HuH-7 (cell line): Measurements from ENCODE around the gene EEFSEC.

Experiments used
- DNase-seq: peaks from one replicate; pipeline ENCODE4 v3.0.0; 2011; ENCODE audit warnings: low spot score

Gene EEFSEC, protein sequence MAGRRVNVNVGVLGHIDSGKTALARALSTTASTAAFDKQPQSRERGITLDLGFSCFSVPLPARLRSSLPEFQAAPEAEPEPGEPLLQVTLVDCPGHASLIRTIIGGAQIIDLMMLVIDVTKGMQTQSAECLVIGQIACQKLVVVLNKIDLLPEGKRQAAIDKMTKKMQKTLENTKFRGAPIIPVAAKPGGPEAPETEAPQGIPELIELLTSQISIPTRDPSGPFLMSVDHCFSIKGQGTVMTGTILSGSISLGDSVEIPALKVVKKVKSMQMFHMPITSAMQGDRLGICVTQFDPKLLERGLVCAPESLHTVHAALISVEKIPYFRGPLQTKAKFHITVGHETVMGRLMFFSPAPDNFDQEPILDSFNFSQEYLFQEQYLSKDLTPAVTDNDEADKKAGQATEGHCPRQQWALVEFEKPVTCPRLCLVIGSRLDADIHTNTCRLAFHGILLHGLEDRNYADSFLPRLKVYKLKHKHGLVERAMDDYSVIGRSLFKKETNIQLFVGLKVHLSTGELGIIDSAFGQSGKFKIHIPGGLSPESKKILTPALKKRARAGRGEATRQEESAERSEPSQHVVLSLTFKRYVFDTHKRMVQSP

DNA sequence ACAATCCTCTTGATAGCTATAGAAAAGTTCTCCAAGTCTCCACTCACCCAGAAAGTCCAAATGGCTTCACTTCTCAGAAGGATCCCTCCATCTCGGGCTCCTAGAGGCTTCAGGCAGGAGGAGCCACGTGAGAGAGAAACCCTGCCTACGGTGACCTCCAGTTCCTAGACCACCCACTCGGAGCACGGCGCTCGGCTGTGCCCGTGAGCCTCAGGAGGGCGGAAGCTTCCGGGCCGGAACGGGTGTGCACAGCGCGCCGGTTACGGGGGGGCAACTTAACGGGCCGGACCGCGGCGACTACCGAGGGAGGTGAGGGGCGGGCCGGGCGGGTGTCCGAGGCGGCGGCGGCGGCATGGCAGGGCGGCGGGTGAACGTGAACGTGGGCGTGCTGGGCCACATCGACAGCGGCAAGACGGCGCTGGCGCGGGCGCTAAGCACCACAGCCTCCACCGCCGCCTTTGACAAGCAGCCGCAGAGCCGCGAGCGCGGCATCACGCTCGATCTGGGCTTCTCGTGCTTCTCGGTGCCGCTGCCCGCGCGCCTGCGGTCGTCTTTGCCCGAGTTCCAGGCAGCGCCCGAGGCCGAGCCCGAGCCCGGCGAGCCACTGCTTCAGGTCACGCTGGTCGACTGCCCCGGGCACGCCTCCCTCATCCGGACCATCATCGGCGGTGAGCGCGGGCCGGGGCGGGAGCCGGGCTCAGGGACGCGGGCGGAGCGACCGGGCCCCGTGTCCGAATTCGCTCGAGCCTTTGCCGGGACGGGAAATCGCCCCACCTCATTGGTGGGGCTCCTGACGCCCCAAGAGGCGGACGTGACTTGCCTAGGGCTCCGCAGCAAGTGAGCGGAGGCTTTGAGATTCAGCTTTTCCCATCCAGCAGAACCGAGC, at the start of gene EEFSEC:
Gene EEFSEC (plus strand): TSS at position 326 of the 886 bp plus-strand sequence. CDS start 27 bp downstream, at position 353.
- peak; percentile 85 for DNase-seq

- no peak for DNase-seq
Measured at GRCh38 chr3:128107834-128108233, 45.4 kb upstream of the EEFSEC start.

GRCh38 chr3:128111147-128111546, 42.1 kb upstream of the EEFSEC start:
- no peak for DNase-seq

DNA sequence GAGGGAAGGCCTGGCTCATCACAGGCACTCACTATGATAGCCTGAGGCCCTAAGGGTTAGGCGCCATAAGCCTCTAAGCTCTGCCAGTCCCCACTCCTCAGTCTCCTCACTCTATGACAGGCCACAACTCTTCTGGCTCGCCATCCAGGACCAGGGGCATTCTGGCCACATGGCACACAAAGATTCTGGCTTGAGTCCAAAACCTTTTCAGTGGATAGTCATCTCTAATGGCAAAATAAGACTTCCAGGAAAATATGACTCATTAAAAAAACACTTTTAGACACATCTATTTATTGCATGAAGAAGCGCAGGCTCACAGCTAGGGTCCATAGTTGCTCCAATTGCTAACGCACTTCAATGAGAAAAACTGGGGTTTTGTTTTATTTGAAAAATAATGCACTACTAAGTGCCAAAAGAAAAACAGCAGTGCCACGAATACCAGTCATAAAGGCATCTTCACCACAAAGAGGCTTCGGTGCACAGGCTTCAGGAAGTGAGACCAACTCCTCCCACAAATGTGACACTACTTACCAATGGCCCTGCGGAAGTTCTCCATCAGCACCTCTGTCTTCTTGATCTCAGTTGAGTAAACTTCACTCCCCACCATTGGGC, 40.8 kb upstream of the EEFSEC start:
- DNase-seq, result no peak

DNA sequence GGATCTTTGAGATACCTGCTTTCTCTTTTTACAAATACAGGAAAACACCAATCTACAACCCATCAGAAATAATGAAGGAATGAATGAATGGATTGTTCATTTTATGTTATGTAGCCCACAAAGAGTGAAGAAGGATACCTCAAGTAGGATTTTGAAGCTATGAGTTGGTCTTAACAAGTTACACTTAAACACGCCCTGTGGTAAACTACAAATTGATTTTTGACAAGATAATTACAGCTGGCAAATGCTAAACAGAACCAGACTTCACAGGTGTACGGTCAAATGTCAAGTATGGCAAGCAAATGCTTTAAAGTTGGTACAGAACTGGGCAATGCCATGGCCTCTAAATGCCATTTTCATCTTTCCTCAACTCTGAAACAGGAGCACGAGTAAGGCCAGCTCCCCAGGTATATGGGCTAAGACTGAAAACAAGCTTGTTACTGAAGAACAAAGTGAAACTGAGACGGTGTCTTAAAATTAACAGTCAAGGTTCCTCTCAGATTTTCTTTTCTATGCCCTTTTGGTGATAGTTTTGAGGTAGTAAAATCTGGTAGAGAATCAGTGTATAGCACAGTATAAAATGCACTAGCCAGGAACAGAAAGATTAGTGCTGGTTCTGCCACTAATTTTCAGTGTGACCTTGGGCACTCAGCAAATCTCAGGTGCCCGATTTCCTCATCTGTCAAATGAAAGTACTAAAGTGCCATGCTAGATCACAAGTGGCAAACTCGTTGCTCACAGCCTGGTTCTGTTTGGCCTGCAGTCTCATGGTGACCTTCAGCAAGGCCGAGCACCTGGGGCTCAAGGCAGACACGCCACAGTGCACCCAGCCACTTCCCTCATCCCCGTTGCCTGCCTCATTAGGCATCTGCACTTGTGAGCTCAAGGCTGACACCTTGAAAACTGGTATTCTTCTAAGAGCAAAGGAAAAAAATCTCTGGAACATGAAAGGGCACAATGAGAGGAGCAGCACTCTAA, 39.2 kb upstream of the EEFSEC start:
- no peak for DNase-seq

GRCh38 chr3:128122013-128122412, 31.3 kb upstream of the EEFSEC start:
- no peak for DNase-seq

DNA sequence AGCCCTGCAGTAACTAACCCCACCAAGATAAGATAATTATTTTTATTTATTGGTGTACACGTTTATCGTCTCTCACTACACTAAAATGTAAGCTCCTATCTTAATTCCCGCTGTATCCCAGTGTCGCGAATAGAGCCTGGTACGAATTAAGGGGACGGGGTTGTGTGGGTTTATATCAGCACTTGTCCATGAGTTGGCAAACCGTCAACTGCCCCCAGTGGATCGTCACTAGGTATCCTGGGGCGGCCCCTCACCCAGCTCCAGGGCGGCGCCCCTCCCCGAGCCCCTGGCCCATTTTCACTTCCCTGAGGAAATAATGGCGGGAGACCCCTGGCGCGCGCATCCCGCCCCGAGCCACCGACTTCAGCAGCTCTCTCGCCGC, 30.1 kb upstream of the EEFSEC start:
- DNase-seq, result peak; percentile 10

DNA sequence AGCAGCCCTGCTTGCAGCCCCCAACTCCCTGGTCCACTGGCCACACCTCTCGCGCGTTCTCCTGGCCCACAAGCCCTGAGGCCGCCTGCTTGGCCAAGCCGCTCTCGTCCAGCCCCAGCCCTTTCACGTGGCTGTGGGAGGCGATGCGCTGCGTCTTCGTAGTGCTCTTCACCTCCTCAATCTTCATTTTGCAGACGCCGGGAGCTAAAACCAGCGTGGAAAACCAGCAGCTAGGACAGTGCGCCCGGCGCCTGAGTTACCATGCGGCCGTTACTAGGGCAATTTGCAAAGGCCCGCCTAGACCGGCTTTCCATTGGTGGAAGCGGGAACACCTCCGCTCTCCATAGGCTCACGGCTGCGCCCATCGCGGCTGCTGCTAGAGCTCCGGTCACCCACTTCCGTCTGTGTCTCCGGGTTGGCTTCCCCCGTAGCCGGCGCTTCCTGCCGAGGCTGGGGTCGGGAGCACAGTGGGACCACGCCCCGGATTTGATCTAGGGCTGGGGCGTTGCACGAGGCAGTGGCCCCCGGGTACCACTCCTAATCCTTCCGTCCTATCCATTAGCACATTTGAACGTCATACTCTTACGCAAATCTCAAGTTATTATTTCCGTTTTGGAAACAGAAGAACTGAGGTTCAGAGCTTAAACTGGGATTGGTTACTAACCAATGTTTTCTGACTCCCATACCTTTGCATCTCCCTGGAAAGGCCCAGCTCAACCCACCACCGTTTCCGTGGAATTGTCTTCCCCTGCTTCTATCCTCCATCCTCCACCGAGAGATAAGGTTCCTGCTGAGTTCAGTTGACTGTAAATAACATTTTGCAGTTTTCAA, 29.5 kb upstream of the EEFSEC start, which contains the start of gene RUVBL1:
Gene RUVBL1 (minus strand): TSS at position 275 of the 831 bp plus-strand sequence. CDS start 88 bp downstream, at position 187.
- DNase-seq, result peak; percentile 96

DNA sequence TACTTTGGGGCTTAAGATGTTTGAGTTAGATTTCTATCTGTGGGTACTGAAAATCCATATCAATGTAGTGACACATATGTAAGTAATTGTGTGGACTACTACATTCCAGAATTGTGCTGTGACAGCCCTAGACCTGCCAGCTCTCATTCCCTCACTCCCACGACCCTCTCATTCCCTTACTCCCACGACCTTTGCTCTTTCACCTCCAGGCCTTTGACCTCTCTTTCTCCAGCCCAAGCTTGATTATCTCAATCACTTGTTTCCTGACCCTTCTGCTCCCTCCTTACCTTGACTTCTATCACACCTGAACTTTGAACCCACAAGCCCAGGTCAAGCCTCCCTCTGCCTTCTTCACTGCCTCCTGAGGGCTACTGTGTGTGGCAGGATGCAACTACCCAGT, 26.0 kb upstream of the EEFSEC start:
- no peak for DNase-seq

- no peak for DNase-seq
Measured at GRCh38 chr3:128128251-128128650, 25.0 kb upstream of the EEFSEC start.

GRCh38 chr3:128131897-128132646, 21.2 kb upstream of the EEFSEC start:
- no peak for DNase-seq

GRCh38 chr3:128133273-128133883, 19.9 kb upstream of the EEFSEC start:
- DNase-seq, result no peak

- DNase-seq, result no peak
Measured at GRCh38 chr3:128143496-128143895, 9.8 kb upstream of the EEFSEC start.

DNA sequence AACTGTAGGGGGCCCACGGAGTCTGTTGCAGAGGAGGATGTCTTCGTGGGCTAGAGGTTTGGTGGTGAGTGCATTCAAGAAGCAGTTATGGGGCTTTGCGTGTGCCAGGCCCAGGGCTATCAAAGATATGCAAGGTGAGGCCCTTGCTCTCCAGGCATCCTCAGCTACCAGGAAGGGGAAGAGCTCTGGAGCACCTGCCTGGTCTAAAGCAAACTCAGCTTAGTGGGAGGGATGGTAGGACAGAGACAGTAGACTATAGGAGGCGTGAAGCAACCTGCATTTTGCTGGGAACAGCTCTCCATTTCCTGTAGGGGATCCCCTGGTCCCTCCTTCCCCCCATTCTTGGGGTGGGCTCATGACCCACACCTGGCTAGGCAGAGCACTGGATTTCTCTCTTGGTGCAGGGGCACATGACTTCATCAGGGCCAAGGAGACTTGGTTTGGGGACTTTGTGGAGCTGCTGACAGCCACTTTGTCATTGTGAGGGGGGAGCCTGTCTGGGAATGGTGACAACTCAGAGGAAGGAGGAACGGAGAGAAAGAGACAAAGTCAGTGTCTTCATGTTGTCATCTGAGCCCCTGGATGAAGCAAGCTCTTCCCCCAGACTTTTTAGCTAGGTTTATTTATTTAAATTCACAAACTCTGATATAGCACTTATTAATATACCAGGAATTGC, 8.6 kb upstream of the EEFSEC start:
- DNase-seq, result no peak

DNA sequence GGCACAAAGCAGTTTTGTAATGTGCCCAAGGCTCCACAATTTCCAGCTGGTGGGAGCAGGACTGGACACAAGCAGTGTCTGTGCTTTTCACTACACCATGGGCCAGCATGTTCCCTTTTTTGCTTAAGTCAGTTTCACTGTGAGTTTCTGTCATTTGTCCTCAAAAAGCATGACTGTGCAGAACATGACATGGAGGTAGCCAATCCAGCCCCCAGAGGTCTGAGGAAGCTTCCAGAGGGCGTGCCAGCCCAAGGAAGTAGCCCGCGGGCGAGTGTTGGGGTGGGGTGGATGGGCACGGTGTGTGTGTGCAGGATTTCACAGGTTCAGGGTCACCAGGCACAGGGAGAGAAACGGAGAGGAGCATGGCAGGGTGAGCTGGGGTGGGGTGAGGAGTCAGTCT, 8.0 kb upstream of the EEFSEC start:
- DNase-seq, result no peak

DNA sequence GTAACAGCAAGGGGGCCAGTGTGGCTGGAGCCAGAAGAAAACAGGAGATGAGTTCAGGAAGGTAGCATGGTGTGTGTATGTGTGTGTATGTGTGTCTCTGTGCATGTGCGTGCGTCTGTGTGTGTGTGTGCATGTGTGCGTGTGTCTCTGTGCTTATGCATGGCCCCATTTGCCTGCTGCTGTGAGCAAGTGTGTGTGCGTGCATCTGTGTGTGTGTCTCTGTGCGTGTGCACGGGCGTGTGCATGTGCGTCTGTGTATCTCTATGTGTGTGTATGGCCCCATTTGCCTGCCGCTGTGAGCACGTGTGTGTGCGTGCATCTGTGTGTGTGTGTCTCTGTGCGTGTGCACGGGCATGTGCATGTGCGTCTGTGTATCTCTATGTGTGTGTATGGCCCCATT, 7.1 kb upstream of the EEFSEC start:
- DNase-seq, result no peak

GRCh38 chr3:128149650-128150049, 3.6 kb upstream of the EEFSEC start:
- DNase-seq, result no peak

DNA sequence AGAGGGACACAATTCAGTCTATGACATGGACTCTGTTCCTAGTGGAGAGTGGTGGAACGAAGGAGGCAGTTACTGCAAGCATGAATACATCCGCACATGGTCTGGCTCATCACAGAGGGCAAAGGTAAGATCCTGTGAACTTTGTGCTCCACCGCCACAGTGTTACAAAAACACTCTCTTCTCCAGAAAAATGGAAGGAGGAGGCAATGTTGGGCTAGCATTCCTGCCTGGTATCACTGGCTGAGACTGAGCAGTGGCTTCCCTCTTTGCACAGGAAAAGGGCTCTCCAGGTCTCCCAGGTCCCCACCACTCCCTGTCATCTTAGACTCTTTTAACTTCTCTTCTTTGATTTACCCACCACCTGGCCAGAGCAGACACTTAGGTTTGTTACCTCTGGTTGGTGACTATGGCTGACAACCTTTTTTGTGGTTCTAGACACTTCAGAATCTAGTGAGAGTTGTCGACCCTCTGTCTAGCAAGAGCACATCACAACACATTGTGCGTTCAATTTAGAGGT, 1.5 kb upstream of the EEFSEC start:
- DNase-seq, result peak; percentile 31
